C4-2B (cell line): ENCODE measurements around the gene CFAP54.

Experiments
- CTCF ChIP-seq: fragments of 450-650 bp; conservative IDR thresholded peaks from 2 replicates; pipeline ENCODE4 v1.5.1; 2017; ENCODE audit warnings: mild to moderate bottlenecking
- ZFX ChIP-seq: fragments of 450-650 bp; IDR thresholded peaks from 2 replicates; pipeline ENCODE4 v1.6.1; 2017

- TF ChIP-seq CTCF (no peak), ZFX (no peak)
Measured at GRCh38 chr12:96510306-96510764, 21.0 kb downstream of the CFAP54 start.
